ENCODE results near the gene ACOT12. TPM values are rescaled to one million over a fixed set of nuclear protein-coding genes. Genes with fewer than 3 reads are reported as not detected.

Gene ACOT12
- total and polyA plus RNA-seq, 8 donors: 0.15 to 0.77 (median 0.34) TPM; not detected in 2

DNA sequence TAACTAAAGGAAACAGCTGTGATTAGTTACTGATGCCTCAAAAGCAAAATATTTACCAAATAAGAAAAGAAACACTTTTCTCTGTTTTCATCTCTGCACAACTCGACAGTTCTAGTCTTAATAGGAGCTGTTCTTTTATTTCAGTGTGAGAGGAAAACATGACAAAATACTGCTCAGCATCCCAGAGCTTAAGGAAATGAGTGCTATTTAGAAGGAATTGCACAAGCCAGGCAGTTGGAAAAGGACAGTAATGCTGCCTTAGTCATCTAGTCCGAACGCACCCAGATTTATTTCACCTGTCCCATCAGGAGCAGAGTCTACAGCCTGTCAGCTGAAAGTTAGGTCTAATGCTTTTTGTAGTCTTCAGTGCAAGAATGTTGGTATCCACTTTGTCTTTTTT, 80.2 kb downstream of the ACOT12 start:
- TF ChIP-seq, protein P1, sequence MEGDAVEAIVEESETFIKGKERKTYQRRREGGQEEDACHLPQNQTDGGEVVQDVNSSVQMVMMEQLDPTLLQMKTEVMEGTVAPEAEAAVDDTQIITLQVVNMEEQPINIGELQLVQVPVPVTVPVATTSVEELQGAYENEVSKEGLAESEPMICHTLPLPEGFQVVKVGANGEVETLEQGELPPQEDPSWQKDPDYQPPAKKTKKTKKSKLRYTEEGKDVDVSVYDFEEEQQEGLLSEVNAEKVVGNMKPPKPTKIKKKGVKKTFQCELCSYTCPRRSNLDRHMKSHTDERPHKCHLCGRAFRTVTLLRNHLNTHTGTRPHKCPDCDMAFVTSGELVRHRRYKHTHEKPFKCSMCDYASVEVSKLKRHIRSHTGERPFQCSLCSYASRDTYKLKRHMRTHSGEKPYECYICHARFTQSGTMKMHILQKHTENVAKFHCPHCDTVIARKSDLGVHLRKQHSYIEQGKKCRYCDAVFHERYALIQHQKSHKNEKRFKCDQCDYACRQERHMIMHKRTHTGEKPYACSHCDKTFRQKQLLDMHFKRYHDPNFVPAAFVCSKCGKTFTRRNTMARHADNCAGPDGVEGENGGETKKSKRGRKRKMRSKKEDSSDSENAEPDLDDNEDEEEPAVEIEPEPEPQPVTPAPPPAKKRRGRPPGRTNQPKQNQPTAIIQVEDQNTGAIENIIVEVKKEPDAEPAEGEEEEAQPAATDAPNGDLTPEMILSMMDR (IDR thresholded peaks at IDR 0.05): no peak
- ATAC-seq: no peak
- Histone ChIP-seq H3K36me3 (peaks cover 0 to 58% of the 10 kb centered on the region in 2 donors), H3K27me3 (no peaks in the 10 kb centered on the region), H3K9me3 (no peaks in the 10 kb centered on the region), H3K27ac (no peak overlapping the region), H3K4me3 (no peak overlapping the region), H3K4me1 (no peaks in the 10 kb centered on the region)
- DNase-seq: no peak
- intact Hi-C loops (cut with DNase I): no loop called here

DNA sequence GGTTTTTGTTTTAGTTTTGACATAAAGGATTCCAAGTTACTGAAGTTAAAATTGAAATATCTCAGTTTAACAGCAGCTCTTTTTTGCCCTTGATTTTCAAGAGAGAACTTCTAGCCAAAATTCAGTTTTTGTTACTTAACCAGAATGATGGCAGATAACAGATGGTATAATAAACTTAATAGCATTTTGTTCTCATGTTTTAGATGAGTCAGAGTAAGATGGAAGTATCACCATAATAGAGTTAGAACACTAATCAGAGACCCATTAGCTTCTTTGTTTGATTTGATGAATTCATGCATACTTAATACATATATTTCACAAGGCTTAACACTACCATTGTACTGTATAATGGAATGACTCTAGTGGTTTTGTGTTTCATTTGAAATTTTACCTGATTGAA, 80.7 kb downstream of the ACOT12 start:
- Histone ChIP-seq H3K4me3 (no peak overlapping the region), H3K36me3 (peaks cover 0 to 61% of the 10 kb centered on the region in 2 donors), H3K27ac (no peak overlapping the region), H3K4me1 (no peaks in the 10 kb centered on the region), H3K27me3 (no peaks in the 10 kb centered on the region), H3K9me3 (no peaks in the 10 kb centered on the region)
- intact Hi-C loops (cut with DNase I): no loop called here
- TF ChIP-seq, protein P1 (IDR thresholded peaks at IDR 0.05): no peak
- ATAC-seq (no peak), DNase-seq (no peak)

DNA sequence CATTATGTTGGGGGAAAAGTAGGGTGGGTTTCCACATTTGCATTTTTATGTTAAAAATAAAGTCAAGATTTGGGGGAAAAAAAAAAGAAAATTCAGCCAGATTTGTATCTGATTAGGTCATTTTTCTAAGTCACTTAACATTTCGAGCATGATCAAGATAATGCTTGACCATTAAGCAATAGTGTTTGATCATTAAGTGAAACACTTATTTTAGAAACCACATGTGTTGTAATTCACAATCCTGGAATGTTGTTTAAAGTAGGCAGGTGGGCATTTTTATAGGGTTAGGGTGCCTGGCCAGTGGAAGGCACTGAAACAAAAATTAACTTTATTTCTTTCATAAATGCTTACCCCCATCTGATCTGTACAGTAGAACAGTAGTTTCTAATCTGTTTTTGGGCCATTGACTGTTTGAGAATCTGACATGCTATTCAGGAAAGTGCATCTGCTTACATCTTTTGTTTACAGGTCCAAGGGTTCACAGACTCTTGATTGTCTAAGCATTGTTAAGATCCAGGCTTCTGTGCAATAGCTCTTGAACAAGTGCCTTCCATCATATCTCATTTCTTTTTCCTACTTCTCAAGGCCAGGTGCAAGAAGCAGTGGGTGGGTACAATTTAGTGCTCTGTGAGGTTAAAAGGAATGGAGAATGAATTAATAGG, 83.4 kb downstream of the ACOT12 start:
- no peak for ATAC-seq
- no peak for DNase-seq
- intact Hi-C loops (cut with DNase I): no loop called here
- Histone ChIP-seq H3K4me1 (no peaks in the 10 kb centered on the region), H3K9me3 (no peaks in the 10 kb centered on the region), H3K4me3 (no peak overlapping the region), H3K27me3 (no peaks in the 10 kb centered on the region), H3K27ac (no peak overlapping the region), H3K36me3 (peaks cover 0 to 61% of the 10 kb centered on the region in 2 donors)
- TF ChIP-seq, protein P1 (IDR thresholded peaks at IDR 0.05): no peak

DNA sequence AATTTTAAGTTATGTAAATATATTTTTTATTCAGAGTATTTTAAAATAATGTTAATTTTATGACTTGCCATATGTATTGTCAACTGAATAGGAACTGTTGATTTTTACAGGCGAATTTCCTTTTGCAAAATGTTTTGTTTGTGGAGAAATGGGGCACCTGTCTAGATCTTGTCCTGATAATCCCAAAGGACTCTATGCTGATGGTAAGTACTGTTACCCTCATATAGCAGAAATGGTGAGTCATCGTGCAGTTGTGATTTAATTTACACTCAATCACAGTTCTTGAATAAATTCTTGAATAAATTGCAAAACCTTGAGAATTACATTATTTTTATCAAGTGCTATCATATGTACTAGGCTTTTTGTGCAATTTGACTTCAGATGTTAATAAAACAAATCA, 85.1 kb downstream of the ACOT12 start:
- TF ChIP-seq, protein P1 (IDR thresholded peaks at IDR 0.05): no peak
- DNase-seq (no peak), ATAC-seq (no peak)
- Histone ChIP-seq H3K36me3 (peaks cover 0 to 56% of the 10 kb centered on the region in 2 donors), H3K27me3 (no peaks in the 10 kb centered on the region), H3K9me3 (no peaks in the 10 kb centered on the region), H3K4me3 (no peak overlapping the region), H3K27ac (no peak overlapping the region), H3K4me1 (no peaks in the 10 kb centered on the region)
- intact Hi-C loops (cut with DNase I): no loop called here

DNA sequence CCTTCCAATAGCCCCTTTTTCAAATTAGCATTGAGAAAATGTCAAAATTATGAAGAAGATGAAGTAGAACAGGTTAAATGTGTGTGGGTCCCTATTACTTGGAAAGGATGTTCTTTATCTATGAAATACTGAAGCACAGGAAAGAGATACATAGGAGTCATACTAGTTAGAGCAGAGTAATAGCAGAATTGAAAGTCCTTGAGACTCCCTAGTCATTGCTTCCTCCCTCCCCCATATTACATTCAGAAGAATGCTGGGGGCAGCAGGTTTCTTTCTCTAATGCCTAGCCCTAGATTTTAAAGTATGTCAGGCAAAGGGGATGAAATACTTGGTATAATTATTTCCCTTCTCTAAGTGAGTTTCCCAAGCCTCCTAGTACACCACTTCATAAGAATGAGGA, 88.1 kb downstream of the ACOT12 start:
- intact Hi-C loops (cut with DNase I): no loop called here
- H3K27ac ChIP-seq: no peak overlapping the region
- H3K4me3 ChIP-seq: no peak overlapping the region
- peaks cover 0 to 17% of the 10 kb centered on the region in 2 donors for H3K4me1 ChIP-seq
- no peak for DNase-seq
- H3K9me3 ChIP-seq: no peaks in the 10 kb centered on the region
- ATAC-seq: no peak
- H3K36me3 ChIP-seq: peaks cover 0 to 26% of the 10 kb centered on the region in 2 donors
- H3K27me3 ChIP-seq: no peaks in the 10 kb centered on the region
- TF ChIP-seq, protein P1 (IDR thresholded peaks at IDR 0.05): no peak

Data from left lung (tissue), 10 donors.